SIG-M5 treated with dmso at 0.1 percent for 504 hours (cell line): Measurements from ENCODE around the gene ODF2L.

ENCODE experiments used
- DNase-seq: peaks from one replicate; lab custom pipeline; 2025; ENCODE audit not compliant: unreplicated experiment; lab: John Stamatoyannopoulos, UW

ODF2L gene

DNA sequence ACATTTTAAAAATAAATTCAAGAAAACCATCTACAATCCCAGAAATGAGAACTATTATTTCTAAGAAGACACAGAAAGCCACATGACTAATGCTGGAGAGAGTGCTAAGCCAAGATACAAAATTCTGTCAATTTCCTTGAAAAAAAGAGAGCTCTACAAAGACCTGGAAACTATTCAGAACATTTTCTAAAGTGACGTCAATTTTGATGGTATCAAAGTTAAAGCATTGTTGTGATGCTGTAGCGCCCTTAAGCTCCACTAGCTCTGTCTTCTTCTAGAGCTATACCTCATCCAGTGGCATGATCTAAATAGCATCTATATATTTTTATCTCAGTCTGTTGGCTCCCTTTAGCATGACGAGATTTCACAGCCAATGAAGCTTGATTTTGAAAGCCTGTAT lies 73.9 kb downstream of the ODF2L start:
- no peak for DNase-seq

DNA sequence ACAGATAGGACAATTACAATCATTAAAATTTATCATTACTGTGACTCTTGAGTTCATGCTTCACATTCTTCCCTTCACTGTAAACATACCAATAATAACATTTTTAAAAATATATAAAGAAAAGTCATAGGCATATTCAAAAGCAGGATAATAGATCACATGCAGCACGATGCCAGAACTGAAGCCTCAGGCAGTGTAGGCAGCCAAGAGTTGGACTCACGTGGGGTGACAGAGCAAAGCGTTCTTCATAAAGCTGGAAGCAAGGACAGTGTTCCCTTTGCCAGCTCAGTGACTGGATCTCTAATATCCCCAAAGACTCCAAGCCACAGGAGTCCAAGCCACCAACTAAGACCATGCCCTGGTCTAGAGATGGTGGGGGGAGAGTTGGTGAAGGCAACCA lies 77.7 kb downstream of the ODF2L start:
- DNase-seq, result no peak

DNA sequence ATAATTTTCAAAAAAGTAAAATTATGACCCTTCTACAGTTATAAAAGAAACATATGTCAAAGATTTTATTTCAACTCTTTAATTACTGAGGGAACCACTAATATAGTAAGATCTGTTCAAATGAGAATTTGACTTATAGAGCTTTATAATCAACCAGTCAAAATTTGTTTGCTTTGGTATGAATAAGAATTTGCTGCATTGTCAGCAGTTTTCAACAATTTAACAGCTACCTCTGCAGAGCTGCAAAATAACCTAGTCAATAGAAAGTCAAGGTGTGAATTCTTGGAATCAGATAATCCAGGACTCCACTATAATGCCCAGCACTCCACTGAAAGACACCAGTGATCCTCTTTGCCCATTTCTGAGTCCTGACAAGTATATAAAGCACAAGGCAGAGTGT lies 78.2 kb downstream of the ODF2L start:
- DNase-seq, result no peak

DNA sequence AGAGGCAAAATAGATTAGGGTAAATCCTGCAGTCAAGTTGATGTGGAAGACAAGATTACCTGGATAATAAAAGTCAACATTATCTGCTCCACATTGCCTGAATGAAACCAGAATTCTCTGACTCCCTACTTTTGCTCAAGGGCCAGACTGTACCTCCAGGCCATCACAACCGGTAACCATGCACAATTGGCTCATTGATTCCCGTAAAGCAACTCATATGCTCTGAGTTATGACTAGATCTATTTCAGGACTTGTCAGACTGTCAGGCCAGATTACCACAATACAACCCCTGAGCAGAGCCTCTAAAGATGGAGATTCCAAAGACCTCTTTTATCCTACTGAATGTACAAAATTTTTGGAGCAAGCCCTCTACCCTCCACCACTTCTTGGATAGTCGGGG lies 90.4 kb downstream of the ODF2L start:
- DNase-seq, result no peak

DNA sequence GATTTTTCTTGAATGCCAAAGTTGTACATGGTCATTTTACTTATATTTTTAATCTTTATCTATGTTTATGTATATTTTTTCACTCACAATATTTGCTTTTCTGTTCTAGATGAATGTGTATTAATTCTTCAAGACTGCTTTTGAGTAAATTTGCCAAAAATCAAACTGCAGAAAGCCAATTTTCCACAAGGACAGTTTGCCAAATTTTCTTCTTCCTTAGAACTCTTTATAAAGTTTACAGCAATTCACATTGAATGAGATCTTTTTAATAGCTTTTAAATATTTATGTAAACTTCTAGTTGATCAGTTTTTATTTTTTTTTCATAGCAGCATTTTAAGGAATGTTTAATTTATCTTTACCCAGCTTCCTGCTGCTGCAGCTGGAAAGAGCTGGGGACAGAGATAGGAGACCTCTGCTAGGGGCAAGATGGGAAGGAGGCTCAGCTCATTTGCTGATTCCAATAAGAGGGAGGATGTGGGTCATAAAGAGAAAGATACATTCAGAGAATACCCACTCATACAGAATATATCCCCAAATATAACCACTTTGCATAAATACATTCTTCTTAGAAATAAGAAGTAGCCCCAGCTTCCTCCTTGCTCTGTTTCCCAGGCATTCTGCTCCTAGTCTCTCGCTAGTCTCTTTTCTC lies 93.0 kb downstream of the ODF2L start:
- no peak for DNase-seq
